ENCODE data around the gene SMIM28. TPM values are rescaled to one million over a fixed set of nuclear protein-coding genes. Genes with fewer than 3 reads are reported as not detected.

The SMIM28 gene
- not detected in 2 replicates for total RNA-seq

- DNase-seq (ENCODE audit: low spot score), result no peak
- no peaks in the 10 kb centered on the region for H3K4me1 Mint-ChIP-seq (ENCODE audit: low read depth)
- no peaks in the 10 kb centered on the region for H3K36me3 Mint-ChIP-seq (ENCODE audit: low read depth)
- H3K27me3 Mint-ChIP-seq (ENCODE audit: insufficient read depth), result peaks cover 5% of the 10 kb centered on the region
- H3K27ac Mint-ChIP-seq, result no peak within 1 kb of the TSS
- no peaks in the 10 kb centered on the region for H3K9me3 Mint-ChIP-seq
- intact Hi-C loops (cut with micrococcal nuclease), result no loop called here
- H3K4me3 Mint-ChIP-seq, result no peak within 1 kb of the TSS
Measured at GRCh38 chr6:138377844-138378243, at the start of gene SMIM28. TSS of gene SMIM28 (plus strand) at chr6:138377905. CDS start at chr6:138378073, 168 bp downstream.

GRCh38 chr6:138328210-138328609, 49.5 kb upstream of the SMIM28 start:
- Mint-ChIP-seq H3K9me3 (no peaks in the 10 kb centered on the region), H3K36me3 (ENCODE audit: low read depth) (no peaks in the 10 kb centered on the region), H3K4me1 (ENCODE audit: low read depth) (no peaks in the 10 kb centered on the region), H3K27ac (no peak overlapping the region), H3K4me3 (no peak overlapping the region), H3K27me3 (ENCODE audit: insufficient read depth) (peaks cover 1% of the 10 kb centered on the region)
- no peak for DNase-seq (ENCODE audit: low spot score)
- intact Hi-C loops (cut with micrococcal nuclease), result no loop called here

GRCh38 chr6:138330763-138331162, 46.9 kb upstream of the SMIM28 start:
- H3K4me3 Mint-ChIP-seq, result no peak overlapping the region

DNA sequence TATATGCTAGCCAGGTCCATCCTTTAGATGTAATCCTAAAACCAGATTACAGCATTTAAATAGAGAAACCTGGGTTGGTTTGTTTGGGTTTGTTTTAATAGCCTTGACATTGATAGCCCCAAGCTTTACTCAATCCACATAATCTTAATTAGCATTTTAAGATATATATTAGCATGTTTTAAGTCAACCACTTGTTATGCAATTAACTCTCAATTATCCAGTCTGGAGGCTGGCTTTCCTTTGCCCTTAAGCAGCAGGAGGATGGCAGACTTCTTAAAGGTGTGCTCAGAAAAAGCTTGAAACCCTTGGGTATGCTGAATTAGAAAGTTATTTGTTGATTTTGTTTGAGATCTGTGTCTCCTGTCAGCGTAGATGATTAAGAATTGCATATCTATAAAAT, 46.3 kb upstream of the SMIM28 start:
- H3K4me3 Mint-ChIP-seq, result no peak overlapping the region
- H3K4me1 Mint-ChIP-seq (ENCODE audit: low read depth), result no peaks in the 10 kb centered on the region
- intact Hi-C loops (cut with micrococcal nuclease), result no loop called here
- no peak for DNase-seq (ENCODE audit: low spot score)
- peaks cover 1% of the 10 kb centered on the region for H3K27me3 Mint-ChIP-seq (ENCODE audit: insufficient read depth)
- H3K27ac Mint-ChIP-seq, result no peak overlapping the region
- H3K36me3 Mint-ChIP-seq (ENCODE audit: low read depth), result no peaks in the 10 kb centered on the region
- H3K9me3 Mint-ChIP-seq, result no peaks in the 10 kb centered on the region

More at GRCh38 chr6:138330763-138331162, 46.9 kb upstream of the SMIM28 start:
- H3K36me3 Mint-ChIP-seq (ENCODE audit: low read depth), result no peaks in the 10 kb centered on the region
- no peak for DNase-seq (ENCODE audit: low spot score)
- H3K27me3 Mint-ChIP-seq (ENCODE audit: insufficient read depth), result peaks cover 1% of the 10 kb centered on the region
- no peaks in the 10 kb centered on the region for H3K4me1 Mint-ChIP-seq (ENCODE audit: low read depth)
- H3K27ac Mint-ChIP-seq, result no peak overlapping the region
- H3K9me3 Mint-ChIP-seq, result no peaks in the 10 kb centered on the region
- intact Hi-C loops (cut with micrococcal nuclease), result no loop called here

- no peak overlapping the region for H3K4me3 Mint-ChIP-seq
- H3K9me3 Mint-ChIP-seq, result no peaks in the 10 kb centered on the region
- no peaks in the 10 kb centered on the region for H3K36me3 Mint-ChIP-seq (ENCODE audit: low read depth)
- intact Hi-C loops (cut with micrococcal nuclease), result no loop called here
- no peaks in the 10 kb centered on the region for H3K4me1 Mint-ChIP-seq (ENCODE audit: low read depth)
- H3K27ac Mint-ChIP-seq, result no peak overlapping the region
- peaks cover 1% of the 10 kb centered on the region for H3K27me3 Mint-ChIP-seq (ENCODE audit: insufficient read depth)
- DNase-seq (ENCODE audit: low spot score), result no peak
Measured at GRCh38 chr6:138331984-138332383, 45.7 kb upstream of the SMIM28 start.

DNA sequence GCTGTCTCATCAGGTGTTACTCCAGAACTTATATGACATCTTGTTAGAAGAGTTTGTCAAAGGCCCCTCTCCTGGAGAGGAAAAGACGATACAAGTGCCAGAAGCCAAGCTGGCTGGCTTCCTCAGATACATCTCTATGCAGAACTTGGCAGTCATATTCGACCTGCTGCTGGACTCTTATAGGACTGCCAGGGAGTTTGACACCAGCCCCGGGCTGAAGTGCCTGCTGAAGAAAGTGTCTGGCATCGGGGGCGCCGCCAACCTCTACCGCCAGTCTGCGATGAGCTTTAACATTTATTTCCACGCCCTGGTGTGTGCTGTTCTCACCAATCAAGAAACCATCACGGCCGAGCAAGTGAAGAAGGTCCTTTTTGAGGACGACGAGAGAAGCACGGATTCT, 43.7 kb upstream of the SMIM28 start:
- Mint-ChIP-seq H3K9me3 (no peaks in the 10 kb centered on the region), H3K4me3 (no peak overlapping the region), H3K4me1 (ENCODE audit: low read depth) (no peaks in the 10 kb centered on the region)

GRCh38 chr6:138334963-138335362, 42.7 kb upstream of the SMIM28 start:
- no peak for DNase-seq (ENCODE audit: low spot score)
- H3K27ac Mint-ChIP-seq, result no peak overlapping the region
- intact Hi-C loops (cut with micrococcal nuclease), result no loop called here
- no peak overlapping the region for H3K4me3 Mint-ChIP-seq
- H3K36me3 Mint-ChIP-seq (ENCODE audit: low read depth), result no peaks in the 10 kb centered on the region
- H3K9me3 Mint-ChIP-seq, result no peaks in the 10 kb centered on the region
- H3K27me3 Mint-ChIP-seq (ENCODE audit: insufficient read depth), result peaks cover 3% of the 10 kb centered on the region
- no peaks in the 10 kb centered on the region for H3K4me1 Mint-ChIP-seq (ENCODE audit: low read depth)

More for the DNA sequence above, 43.7 kb upstream of the SMIM28 start:
- intact Hi-C loops (cut with micrococcal nuclease), result no loop called here
- no peak for DNase-seq (ENCODE audit: low spot score)
- Mint-ChIP-seq H3K27ac (peak overlapping the region; percentile 40), H3K27me3 (ENCODE audit: insufficient read depth) (peaks cover 1% of the 10 kb centered on the region), H3K36me3 (ENCODE audit: low read depth) (no peaks in the 10 kb centered on the region)

- no peaks in the 10 kb centered on the region for H3K4me1 Mint-ChIP-seq (ENCODE audit: low read depth)
- H3K27me3 Mint-ChIP-seq (ENCODE audit: insufficient read depth), result peaks cover 3% of the 10 kb centered on the region
- no peaks in the 10 kb centered on the region for H3K9me3 Mint-ChIP-seq
- no peaks in the 10 kb centered on the region for H3K36me3 Mint-ChIP-seq (ENCODE audit: low read depth)
- intact Hi-C loops (cut with micrococcal nuclease), result no loop called here
- H3K27ac Mint-ChIP-seq, result no peak overlapping the region
- no peak overlapping the region for H3K4me3 Mint-ChIP-seq
- no peak for DNase-seq (ENCODE audit: low spot score)
Measured at GRCh38 chr6:138336221-138336620, 41.5 kb upstream of the SMIM28 start.

DNA sequence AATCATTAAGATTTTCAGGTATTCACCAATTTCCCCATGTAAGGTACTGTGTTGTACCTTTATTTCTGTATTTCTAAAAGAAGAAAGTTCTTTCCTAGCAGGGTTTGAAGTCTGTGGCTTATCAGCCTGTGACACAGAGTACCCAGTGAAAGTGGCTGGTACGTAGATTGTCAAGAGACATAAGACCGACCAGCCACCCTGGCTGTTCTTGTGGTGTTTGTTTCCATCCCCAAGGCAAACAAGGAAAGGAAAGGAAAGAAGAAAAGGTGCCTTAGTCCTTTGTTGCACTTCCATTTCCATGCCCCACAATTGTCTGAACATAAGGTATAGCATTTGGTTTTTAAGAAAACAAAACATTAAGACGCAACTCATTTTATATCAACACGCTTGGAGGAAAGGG, 40.6 kb upstream of the SMIM28 start:
- H3K9me3 Mint-ChIP-seq, result no peaks in the 10 kb centered on the region
- no peak for DNase-seq (ENCODE audit: low spot score)
- no peak overlapping the region for H3K27ac Mint-ChIP-seq
- intact Hi-C loops (cut with micrococcal nuclease), result no loop called here
- peaks cover 5% of the 10 kb centered on the region for H3K27me3 Mint-ChIP-seq (ENCODE audit: insufficient read depth)
- no peak overlapping the region for H3K4me3 Mint-ChIP-seq
- H3K36me3 Mint-ChIP-seq (ENCODE audit: low read depth), result no peaks in the 10 kb centered on the region
- H3K4me1 Mint-ChIP-seq (ENCODE audit: low read depth), result no peaks in the 10 kb centered on the region

GRCh38 chr6:138339024-138339423, 38.7 kb upstream of the SMIM28 start:
- Mint-ChIP-seq H3K27ac (no peak overlapping the region), H3K36me3 (ENCODE audit: low read depth) (no peaks in the 10 kb centered on the region), H3K27me3 (ENCODE audit: insufficient read depth) (peaks cover 10% of the 10 kb centered on the region), H3K9me3 (no peaks in the 10 kb centered on the region), H3K4me3 (no peak overlapping the region), H3K4me1 (ENCODE audit: low read depth) (no peaks in the 10 kb centered on the region)
- DNase-seq (ENCODE audit: low spot score), result no peak
- intact Hi-C loops (cut with micrococcal nuclease), result no loop called here

DNA sequence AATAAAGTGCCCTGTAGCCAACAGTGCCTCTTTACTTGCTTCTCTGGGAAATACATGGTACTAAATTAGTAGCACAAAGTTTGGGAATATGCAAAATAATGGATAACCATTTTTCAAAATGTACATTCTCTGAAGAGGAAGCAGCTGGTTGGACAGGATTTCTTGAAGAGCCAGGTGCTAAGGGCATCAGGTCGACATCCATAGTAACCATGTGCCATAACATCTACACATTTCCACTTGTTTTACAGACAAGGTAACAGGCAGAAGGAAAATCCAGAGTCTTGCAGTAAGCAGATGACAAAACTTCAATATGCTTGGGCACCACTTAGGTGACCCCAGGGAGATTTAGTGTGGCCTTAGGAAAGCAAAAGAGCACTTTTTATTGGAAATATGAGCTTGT, 36.5 kb upstream of the SMIM28 start:
- Mint-ChIP-seq H3K9me3 (no peaks in the 10 kb centered on the region), H3K27ac (no peak overlapping the region), H3K36me3 (ENCODE audit: low read depth) (no peaks in the 10 kb centered on the region), H3K4me1 (ENCODE audit: low read depth) (no peaks in the 10 kb centered on the region), H3K4me3 (no peak overlapping the region), H3K27me3 (ENCODE audit: insufficient read depth) (peaks cover 10% of the 10 kb centered on the region)
- intact Hi-C loops (cut with micrococcal nuclease), result no loop called here
- no peak for DNase-seq (ENCODE audit: low spot score)

- Mint-ChIP-seq H3K4me1 (ENCODE audit: low read depth) (no peaks in the 10 kb centered on the region), H3K27me3 (ENCODE audit: insufficient read depth) (peaks cover 14% of the 10 kb centered on the region)
- intact Hi-C loops (cut with micrococcal nuclease), result no loop called here
Measured at GRCh38 chr6:138343112-138343511, 34.6 kb upstream of the SMIM28 start.

GRCh38 chr6:138345565-138346285, 32.0 kb upstream of the SMIM28 start:
- Mint-ChIP-seq H3K4me3 (no peak overlapping the region), H3K4me1 (ENCODE audit: low read depth) (no peaks in the 10 kb centered on the region), H3K27ac (no peak overlapping the region), H3K36me3 (ENCODE audit: low read depth) (no peaks in the 10 kb centered on the region), H3K27me3 (ENCODE audit: insufficient read depth) (peaks cover 14% of the 10 kb centered on the region), H3K9me3 (no peaks in the 10 kb centered on the region)
- intact Hi-C loops (cut with micrococcal nuclease), result no loop called here
- DNase-seq (ENCODE audit: low spot score), result no peak

More at GRCh38 chr6:138343112-138343511, 34.6 kb upstream of the SMIM28 start:
- Mint-ChIP-seq H3K36me3 (ENCODE audit: low read depth) (no peaks in the 10 kb centered on the region), H3K4me3 (no peak overlapping the region), H3K27ac (no peak overlapping the region), H3K9me3 (no peaks in the 10 kb centered on the region)
- DNase-seq (ENCODE audit: low spot score), result no peak

All from activated T-helper 1 cell treated with anti-CD3 and anti-CD28 coated beads, Interleukin-12 subunit alpha, Interleukin-12 subunit beta, Interleukin-2, Interleukin-4 antibody, amounts not matched to agents 30 ng/mL and 10 ng/mL and 1 ng/mL, durations not matched to agents 14 hours and 24 hours and 36 hours (primary cell).